ENCODE measurements around the gene GPR22. TPM values are rescaled to one million over a fixed set of nuclear protein-coding genes. Genes with fewer than 3 reads are reported as not detected.

The GPR22 gene
- total and polyA plus RNA-seq, 2 of the 4 experiments (the other 2 are of a cell fraction): not detected

GRCh38 chr7:107479303-107479702 lies 9.4 kb downstream of the GPR22 start:
- Histone ChIP-seq H3K36me3 (ENCODE audit: control insufficient read depth, insufficient read depth, low read length) (no peaks in the 10 kb centered on the region), H3K23ac (ENCODE audit: low read depth, low read length) (no peak overlapping the region), H3K4ac (ENCODE audit: low read depth, low read length) (no peak overlapping the region), H4K91ac (ENCODE audit: insufficient read depth, low read depth, low read length) (no peak overlapping the region), H3K14ac (replicated peaks; ENCODE audit: low read depth, low read length) (no peak overlapping the region), H2BK20ac (ENCODE audit: low read depth, low read length) (no peak overlapping the region), H3K4me3 (ENCODE audit: insufficient read depth, low read depth, low read length) (no peak overlapping the region), H4K20me1 (ENCODE audit: insufficient read depth, low read length) (no peaks in the 10 kb centered on the region), H4K8ac (ENCODE audit: low read depth in 2 of 2, low read length in 2 of 2) (no peak overlapping the region), H3K4me2 (ENCODE audit: low read depth, low read length) (no peak overlapping the region), H3K9ac (ENCODE audit: low read depth, low read length) (no peak overlapping the region), H2AFZ (replicated peaks; ENCODE audit: low read length, poor library complexity) (no peak overlapping the region), H3K9me3 (ENCODE audit: control insufficient read depth, insufficient read depth, low read length) (no peaks in the 10 kb centered on the region), H2AK5ac (ENCODE audit: low read depth, low read length) (no peak overlapping the region), H2BK15ac (ENCODE audit: low read depth, low read length) (no peak overlapping the region), H3K18ac (ENCODE audit: low read depth, low read length) (no peak overlapping the region), H3K56ac (ENCODE audit: extremely low read depth, insufficient read depth, low read length) (no peak overlapping the region), H3K27ac (ENCODE audit: insufficient read depth, low read length) (no peak overlapping the region), H2AK9ac (replicated peaks; ENCODE audit: low read depth, low read length, poor library complexity) (no peak overlapping the region), H3K79me1 (ENCODE audit: low read depth in 1 of 2, low read length in 2 of 2) (peaks cover 4% of the 10 kb centered on the region in 2 experiments; a peak in 2 of 4 replicates), H4K5ac (ENCODE audit: low read depth, low read length) (no peak overlapping the region), H2BK120ac (ENCODE audit: low read depth, low read length) (no peak overlapping the region), H3K27me3 (ENCODE audit: control insufficient read depth, insufficient read depth, low read length) (no peaks in the 10 kb centered on the region), H3K9me1 (ENCODE audit: insufficient read depth, low read length) (0 out of 2 replicates have a peak, but pooled peaks cover 3% of the 10 kb centered on the region), H3K4me1 (ENCODE audit: control insufficient read depth, insufficient read depth, low read length) (no peaks in the 10 kb centered on the region), H2BK5ac (ENCODE audit: low read depth, low read length, poor library complexity, severe bottlenecking) (no peak overlapping the region)
- TF ChIP-seq NFE2L2 (IDR thresholded peaks at IDR 0.05; ENCODE audit: low read depth, low read length) (no peak), MAZ (IDR thresholded peaks at IDR 0.05; ENCODE audit: borderline replicate concordance, low read depth, low read length) (no peak), MAFK (IDR thresholded peaks at IDR 0.05; ENCODE audit: low read depth, low read length) (no peak), FOS (IDR thresholded peaks at IDR 0.05; ENCODE audit: low read depth, low read length) (no peak), RAD21 (IDR thresholded peaks at IDR 0.05; ENCODE audit: low read length) (no peak), USF2 (IDR thresholded peaks at IDR 0.05; ENCODE audit: low read depth, low read length) (no peak), RCOR1 (IDR thresholded peaks at IDR 0.05; ENCODE audit: insufficient replicate concordance, low read length) (no peak), CHD1 (IDR thresholded peaks at IDR 0.05; ENCODE audit: low read depth, low read length) (no peak), BHLHE40 (IDR thresholded peaks at IDR 0.05; ENCODE audit: low read depth, low read length) (no peak)
- TF ChIP-seq, protein P1, sequence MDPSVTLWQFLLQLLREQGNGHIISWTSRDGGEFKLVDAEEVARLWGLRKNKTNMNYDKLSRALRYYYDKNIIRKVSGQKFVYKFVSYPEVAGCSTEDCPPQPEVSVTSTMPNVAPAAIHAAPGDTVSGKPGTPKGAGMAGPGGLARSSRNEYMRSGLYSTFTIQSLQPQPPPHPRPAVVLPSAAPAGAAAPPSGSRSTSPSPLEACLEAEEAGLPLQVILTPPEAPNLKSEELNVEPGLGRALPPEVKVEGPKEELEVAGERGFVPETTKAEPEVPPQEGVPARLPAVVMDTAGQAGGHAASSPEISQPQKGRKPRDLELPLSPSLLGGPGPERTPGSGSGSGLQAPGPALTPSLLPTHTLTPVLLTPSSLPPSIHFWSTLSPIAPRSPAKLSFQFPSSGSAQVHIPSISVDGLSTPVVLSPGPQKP (IDR thresholded peaks at IDR 0.05; ENCODE audit: borderline replicate concordance, low read depth, low read length): no peak
- dilution Hi-C loops (cut with HindIII; ENCODE audit: low sequenced_read_pairs, unreplicated experiment) (no loop called here), intact Hi-C loops (cut with micrococcal nuclease) (no loop called here), in situ Hi-C loops (cut with MboI; ENCODE audit: low sequenced_read_pairs) (no loop called here)
- ATAC-seq (ENCODE audit: low read depth) (no peak), DNase-seq (no peak)
- ChIA-PET CTCF (no interaction called here), POLR2A (ENCODE audit: unreplicated experiment) (no interaction called here)
- no CpG with 5 or more reads among the region's 2 CpGs for WGBS, 2 experiments (ENCODE audit: extremely low coverage in 2 of 2, insufficient read length in 1 of 2)
- no TSS peak for BruUV-seq (replicated peaks)

Measured in IMR-90 (cell line).